ENCODE results near the gene RPGR. TPM values are rescaled to one million over a fixed set of nuclear protein-coding genes. Genes with fewer than 3 reads are reported as not detected.

Gene RPGR
- total and polyA plus RNA-seq, 3 donors from 2014 or later: 8.0 to 25.6 (median 21.0) TPM

- no peak within 1 kb of the TSS for H3K27ac ChIP-seq
- H3K4me1 ChIP-seq: no peaks in the 10 kb centered on the region
- no peaks in the 10 kb centered on the region for H3K36me3 ChIP-seq (ENCODE audit: low read depth, missing control alignments)
- H3K4me3 ChIP-seq: no peak within 1 kb of the TSS
- no peaks in the 10 kb centered on the region for H3K27me3 ChIP-seq
- no peak for DNase-seq
- intact Hi-C loops (cut with DNase I; ENCODE audit: low total_unique reads): no loop called here
- 80 to 81% methylated on average over 4 of the region's 4 CpGs for WGBS, 2 donors
- H3K9me3 ChIP-seq: no peaks in the 10 kb centered on the region
- TF ChIP-seq POLR2A (IDR thresholded peaks at IDR 0.05): no peak
- TF ChIP-seq, protein P1, sequence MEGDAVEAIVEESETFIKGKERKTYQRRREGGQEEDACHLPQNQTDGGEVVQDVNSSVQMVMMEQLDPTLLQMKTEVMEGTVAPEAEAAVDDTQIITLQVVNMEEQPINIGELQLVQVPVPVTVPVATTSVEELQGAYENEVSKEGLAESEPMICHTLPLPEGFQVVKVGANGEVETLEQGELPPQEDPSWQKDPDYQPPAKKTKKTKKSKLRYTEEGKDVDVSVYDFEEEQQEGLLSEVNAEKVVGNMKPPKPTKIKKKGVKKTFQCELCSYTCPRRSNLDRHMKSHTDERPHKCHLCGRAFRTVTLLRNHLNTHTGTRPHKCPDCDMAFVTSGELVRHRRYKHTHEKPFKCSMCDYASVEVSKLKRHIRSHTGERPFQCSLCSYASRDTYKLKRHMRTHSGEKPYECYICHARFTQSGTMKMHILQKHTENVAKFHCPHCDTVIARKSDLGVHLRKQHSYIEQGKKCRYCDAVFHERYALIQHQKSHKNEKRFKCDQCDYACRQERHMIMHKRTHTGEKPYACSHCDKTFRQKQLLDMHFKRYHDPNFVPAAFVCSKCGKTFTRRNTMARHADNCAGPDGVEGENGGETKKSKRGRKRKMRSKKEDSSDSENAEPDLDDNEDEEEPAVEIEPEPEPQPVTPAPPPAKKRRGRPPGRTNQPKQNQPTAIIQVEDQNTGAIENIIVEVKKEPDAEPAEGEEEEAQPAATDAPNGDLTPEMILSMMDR (IDR thresholded peaks at IDR 0.05): no peak
Measured at GRCh38 chrX:38352362-38352761, 25.1 kb upstream of the RPGR start, which contains the start of gene OTC. OTC (plus strand) TSS chrX:38352604; CDS start chrX:38352697, 93 bp downstream.

GRCh38 chrX:38351346-38351745, 24.0 kb upstream of the RPGR start:
- WGBS, 2 donors: 82 to 89% methylated on average over 3 of the region's 3 CpGs

DNA sequence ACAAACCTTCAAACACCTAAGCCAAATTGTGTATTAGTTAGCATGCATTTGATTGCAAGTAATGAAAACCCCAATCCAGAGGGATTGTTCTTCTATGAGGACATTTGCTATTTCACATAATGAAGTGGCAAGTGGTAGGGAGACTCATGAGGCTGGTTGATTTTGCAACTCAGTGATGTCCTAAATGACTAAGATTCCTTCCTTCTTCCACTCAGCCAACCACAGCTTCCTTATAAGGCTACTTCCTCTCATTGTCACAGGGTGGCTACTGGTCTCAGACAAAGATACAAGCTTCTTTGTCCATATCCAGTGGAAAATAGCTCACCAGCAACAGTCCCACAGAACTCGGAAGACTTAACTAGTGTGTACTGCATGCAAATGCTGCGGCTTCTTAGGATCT, 19.8 kb upstream of the RPGR start:
- Histone ChIP-seq H3K27me3 (no peaks in the 10 kb centered on the region), H3K4me1 (no peaks in the 10 kb centered on the region), H3K4me3 (no peak overlapping the region), H3K27ac (no peak overlapping the region), H3K36me3 (ENCODE audit: low read depth, missing control alignments) (no peaks in the 10 kb centered on the region), H3K9me3 (no peaks in the 10 kb centered on the region)
- WGBS, 2 donors: 78 to 79% methylated on average over 2 of the region's 2 CpGs
- TF ChIP-seq POLR2A (IDR thresholded peaks at IDR 0.05): no peak
- TF ChIP-seq, protein P1 (IDR thresholded peaks at IDR 0.05): no peak
- DNase-seq: no peak
- intact Hi-C loops (cut with DNase I; ENCODE audit: low total_unique reads): no loop called here

More at GRCh38 chrX:38351346-38351745, 24.0 kb upstream of the RPGR start:
- H3K36me3 ChIP-seq (ENCODE audit: low read depth, missing control alignments): no peaks in the 10 kb centered on the region
- DNase-seq: no peak
- H3K4me3 ChIP-seq: no peak overlapping the region
- H3K27me3 ChIP-seq: no peaks in the 10 kb centered on the region
- no peak overlapping the region for H3K27ac ChIP-seq
- intact Hi-C loops (cut with DNase I; ENCODE audit: low total_unique reads): no loop called here
- H3K9me3 ChIP-seq: no peaks in the 10 kb centered on the region
- no peak for TF ChIP-seq POLR2A (IDR thresholded peaks at IDR 0.05)
- TF ChIP-seq, protein P1 (IDR thresholded peaks at IDR 0.05): no peak
- no peaks in the 10 kb centered on the region for H3K4me1 ChIP-seq

DNA sequence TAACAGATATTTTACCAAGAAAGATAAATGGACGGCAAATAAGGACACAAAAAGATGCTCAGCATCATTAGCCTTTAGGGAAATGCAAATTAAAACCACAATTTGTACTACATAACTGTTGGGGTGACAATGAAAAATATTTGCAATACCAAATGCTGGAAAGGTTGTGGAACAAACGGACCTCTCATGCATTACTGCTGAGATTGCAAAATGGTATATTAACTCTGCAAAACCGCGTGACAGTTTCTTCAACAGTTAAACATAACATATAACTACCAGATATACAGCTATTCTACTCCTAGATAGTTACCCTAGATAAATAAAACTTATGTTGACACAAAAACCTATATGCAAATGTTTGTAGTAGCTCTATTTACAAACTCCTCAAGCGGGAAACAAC, 18.8 kb upstream of the RPGR start:
- DNase-seq: no peak
- WGBS, 2 donors: 56 to 68% methylated on average over 4 to 5 of the region's 5 CpGs
- no peak overlapping the region for H3K27ac ChIP-seq
- intact Hi-C loops (cut with DNase I; ENCODE audit: low total_unique reads): no loop called here
- no peaks in the 10 kb centered on the region for H3K27me3 ChIP-seq
- no peak overlapping the region for H3K4me3 ChIP-seq
- TF ChIP-seq POLR2A (IDR thresholded peaks at IDR 0.05): no peak
- TF ChIP-seq, protein P1 (IDR thresholded peaks at IDR 0.05): no peak
- no peaks in the 10 kb centered on the region for H3K36me3 ChIP-seq (ENCODE audit: low read depth, missing control alignments)
- H3K4me1 ChIP-seq: no peaks in the 10 kb centered on the region
- no peaks in the 10 kb centered on the region for H3K9me3 ChIP-seq

Data from testis (tissue), 3 donors.